ENCODE data around the gene TRIM27.
"Not testable (repeated sequence)": the region's sequence is repeated elsewhere in the genome, so short reads cannot be mapped to it uniquely, and the experiment has no call there.

Gene TRIM27

DNA sequence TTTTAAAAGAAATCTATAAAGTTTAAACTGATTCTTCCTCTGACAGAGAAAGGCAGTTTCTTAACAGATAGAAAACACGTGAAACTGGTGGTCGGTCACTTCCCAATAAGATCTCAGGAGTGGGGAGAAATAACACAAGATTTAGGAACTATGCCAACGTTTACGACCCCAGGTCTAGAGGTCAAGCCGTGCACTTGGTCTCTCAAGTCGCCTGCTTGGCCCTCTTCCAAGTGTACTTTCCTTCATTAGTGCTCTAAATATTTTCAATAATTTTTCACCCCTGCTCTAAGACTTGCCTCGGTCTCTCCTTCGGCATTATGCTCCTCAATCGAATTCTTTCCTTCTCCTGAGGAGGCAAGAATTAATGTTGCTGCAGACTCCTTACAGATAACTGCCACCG, 61.7 kb downstream of the TRIM27 start:
- DNase-seq: no peak

DNA sequence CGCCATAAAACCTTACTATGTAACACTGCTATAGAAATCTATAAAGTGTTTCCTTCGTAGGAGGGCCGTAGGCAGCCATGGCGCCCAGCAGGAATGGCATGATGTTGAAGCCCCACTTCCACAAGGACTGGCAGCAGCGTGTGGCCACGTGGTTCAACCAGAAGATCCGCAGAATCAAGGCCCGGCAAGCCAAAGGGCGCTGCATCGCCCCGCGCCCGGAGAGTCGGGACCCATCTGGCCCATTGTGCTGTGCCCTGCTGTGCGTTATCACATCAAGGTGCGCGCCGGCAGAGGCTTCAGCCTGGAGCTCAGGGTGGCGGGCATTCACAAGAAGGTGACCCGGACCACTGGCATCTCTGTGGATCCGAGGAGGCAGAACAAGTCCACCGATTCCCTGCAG, 62.4 kb downstream of the TRIM27 start:
- DNase-seq: no peak

DNA sequence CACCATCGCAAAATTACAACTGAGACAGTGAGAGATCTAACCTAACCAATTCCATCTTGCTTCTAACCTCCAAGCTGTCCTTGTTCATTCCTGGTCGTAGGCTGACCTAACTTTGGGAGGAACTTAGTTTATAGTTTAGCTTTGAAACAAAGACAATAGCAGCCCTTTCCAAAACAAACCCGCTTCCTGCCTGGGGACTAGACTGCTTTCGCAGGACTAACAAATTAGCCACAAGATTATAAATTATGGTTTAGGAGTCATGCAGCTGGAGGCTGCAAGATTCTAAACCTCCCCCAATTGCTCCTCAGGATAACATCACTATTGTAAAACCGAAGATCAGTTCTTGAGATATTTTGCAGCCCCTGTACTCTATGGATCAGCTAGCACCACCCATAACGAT, 63.2 kb downstream of the TRIM27 start:
- DNase-seq: no peak

DNA sequence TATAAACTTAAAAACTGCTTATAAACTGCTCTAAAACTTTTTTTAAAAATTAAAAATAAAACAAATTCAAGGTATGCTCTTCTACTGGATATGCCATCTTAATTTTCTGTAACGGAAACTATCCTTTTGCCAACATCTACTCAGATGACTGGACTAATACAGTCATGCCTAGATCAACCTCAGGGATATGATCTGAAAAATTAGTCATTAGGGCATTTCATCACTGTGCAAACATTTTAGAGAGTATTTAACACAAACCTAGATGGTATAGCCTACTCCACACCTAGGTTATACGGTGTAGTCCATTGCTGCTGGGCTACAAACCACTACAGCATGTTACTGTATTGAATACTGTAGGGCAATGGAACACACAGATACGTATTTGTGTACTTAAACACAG, 64.8 kb downstream of the TRIM27 start:
- no peak for DNase-seq

DNA sequence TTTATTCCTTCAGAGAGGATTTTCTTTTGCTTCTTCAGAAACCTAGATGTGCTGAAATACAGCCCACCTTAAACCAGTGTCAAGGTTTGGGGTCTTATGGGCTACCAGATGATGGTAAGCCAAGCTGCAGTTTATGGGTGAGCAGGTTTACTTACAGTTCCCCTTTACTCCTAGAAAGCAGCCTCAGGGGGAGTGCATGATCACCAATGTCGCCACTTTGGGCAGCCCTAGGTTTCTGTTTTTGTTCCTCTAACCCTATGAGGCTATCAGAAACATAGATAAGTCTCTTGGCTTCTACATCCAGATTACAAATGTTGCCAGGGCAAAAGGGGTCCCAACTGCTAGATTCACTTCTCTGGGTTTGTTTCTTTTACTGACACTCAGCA, 67.2 kb downstream of the TRIM27 start:
- DNase-seq: no peak

DNA sequence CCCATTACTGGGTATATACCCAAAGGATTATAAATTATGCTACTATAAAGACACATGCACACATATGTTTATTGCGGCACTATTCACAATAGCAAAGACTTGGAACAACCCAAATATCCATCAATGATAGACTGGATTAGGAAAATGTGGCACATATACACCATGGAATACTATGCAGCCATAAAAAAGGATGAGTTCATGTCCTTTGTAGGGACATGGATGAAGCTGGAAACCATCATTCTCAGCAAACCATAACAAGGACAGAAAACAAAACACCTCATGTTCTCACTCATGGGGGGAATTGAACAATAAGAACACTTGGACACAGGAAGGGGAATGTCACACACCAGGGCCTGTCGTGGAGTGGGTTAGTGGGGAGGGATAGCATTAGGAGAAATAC, 69.4 kb downstream of the TRIM27 start:
- DNase-seq: not testable (repeated sequence)
